HEK293 (cell line): ENCODE results near the gene CNMD.

Source experiments
- CTCF ChIA-PET: fragments of 350-600 bp; formaldehyde crosslinking; extraction: SDS; loops from one replicate; lab custom pipeline; 2021; ENCODE audit warnings: antibody characterized with exemption; lab: Yijun Ruan, JAX
- POLR2A ChIA-PET: fragments of 300-600 bp; formaldehyde crosslinking; extraction: SDS; loops from one replicate; lab custom pipeline; 2020; ENCODE audit warnings: antibody characterized with exemption, inconsistent platforms; lab: Yijun Ruan, JAX
- H3K27ac ChIP-seq: fragments of 200-500 bp; sonication (Bioruptor generic); 2 replicates; pipeline ENCODE4 v1.5.1; 2014; ENCODE audit warnings: low read depth, low read length, control low read depth, inconsistent platforms; ENCODE audit errors: extremely low read depth
- H3K36me3 ChIP-seq, 2 experiments: fragments of 200-500 bp in 1 of 2; sonication (Bioruptor generic) in 1 of 2; 1 replicate in 1 of 2; 2 replicates in 1 of 2; pipeline ENCODE4 v1.5.1; 2014 to 2017; ENCODE audit warnings: inconsistent platforms in 2 of 2, low read length in 2 of 2; ENCODE audit not compliant: control insufficient read depth in 2 of 2, insufficient read depth in 1 of 2
- H3K4me1 ChIP-seq: fragments of 200-500 bp; sonication (Bioruptor generic); 2 replicates; pipeline ENCODE4 v1.5.1; 2014; ENCODE audit warnings: mild to moderate bottlenecking, low read length, inconsistent platforms; ENCODE audit not compliant: control insufficient read depth, insufficient read depth
- H3K4me3 ChIP-seq: 2 replicates; pipeline ENCODE4 v1.5.1; 2011; ENCODE audit warnings: low read depth, mild to moderate bottlenecking, control low read depth, low read length, moderate library complexity
- H3K9me3 ChIP-seq: fragments of 200-500 bp; sonication (Bioruptor generic); 2 replicates; pipeline ENCODE4 v1.5.1; 2014; ENCODE audit warnings: low read depth, low read length, inconsistent platforms; ENCODE audit not compliant: control insufficient read depth, insufficient read depth
- GLIS2 ChIP-seq: fragments of 450-650 bp; formaldehyde crosslinking; IDR thresholded peaks from 2 replicates; pipeline ENCODE4 v1.5.1; 2016; ENCODE audit warnings: missing biosample characterization, missing genetic modification characterization
- KLF1 ChIP-seq: fragments of 450-650 bp; formaldehyde crosslinking; IDR thresholded peaks from 2 replicates; pipeline ENCODE4 v1.5.1; 2016; ENCODE audit warnings: missing biosample characterization, missing genetic modification characterization
- OVOL3 ChIP-seq: fragments of 450-650 bp; formaldehyde crosslinking; IDR thresholded peaks from 2 replicates; pipeline ENCODE4 v1.5.1; 2016; ENCODE audit warnings: missing biosample characterization, missing genetic modification characterization
- PRDM1 ChIP-seq: fragments of 450-650 bp; formaldehyde crosslinking; IDR thresholded peaks from 2 replicates; pipeline ENCODE4; 2016; ENCODE audit warnings: missing biosample characterization, missing genetic modification characterization
- ZNF146 ChIP-seq: fragments of 450-650 bp; formaldehyde crosslinking; IDR thresholded peaks from 2 replicates; pipeline ENCODE4 v1.5.1; 2016; ENCODE audit warnings: missing biosample characterization, missing genetic modification characterization
- ZNF211 ChIP-seq: fragments of 450-650 bp; formaldehyde crosslinking; IDR thresholded peaks from 2 replicates; pipeline ENCODE4 v1.5.1; 2016; ENCODE audit warnings: low read depth, missing biosample characterization, missing genetic modification characterization
- ZNF214 ChIP-seq: fragments of 450-650 bp; formaldehyde crosslinking; IDR thresholded peaks from 2 replicates; pipeline ENCODE4 v1.5.1; 2017; ENCODE audit warnings: missing biosample characterization, mild to moderate bottlenecking, missing genetic modification characterization, borderline replicate concordance
- ZNF221 ChIP-seq: fragments of 450-650 bp; formaldehyde crosslinking; IDR thresholded peaks from 2 replicates; pipeline ENCODE4 v1.5.1; 2017; ENCODE audit warnings: missing biosample characterization, missing genetic modification characterization, borderline replicate concordance
- ZNF302 ChIP-seq: fragments of 450-650 bp; formaldehyde crosslinking; IDR thresholded peaks from 2 replicates; pipeline ENCODE4 v1.5.1; 2016; ENCODE audit warnings: missing biosample characterization, missing genetic modification characterization, low read depth
- ZNF335 ChIP-seq: fragments of 450-650 bp; formaldehyde crosslinking; conservative IDR thresholded peaks from 2 replicates; pipeline ENCODE4 v1.5.1; 2016; ENCODE audit warnings: missing biosample characterization, missing genetic modification characterization
- ZNF341 ChIP-seq: fragments of 450-650 bp; formaldehyde crosslinking; IDR thresholded peaks from 2 replicates; pipeline ENCODE4; 2016; ENCODE audit warnings: low read depth, missing biosample characterization, missing genetic modification characterization
- ZNF398 ChIP-seq: fragments of 450-650 bp; formaldehyde crosslinking; IDR thresholded peaks from 2 replicates; pipeline ENCODE4 v1.5.1; 2017; ENCODE audit warnings: missing biosample characterization, missing genetic modification characterization
- ZNF518A ChIP-seq: fragments of 450-650 bp; formaldehyde crosslinking; conservative IDR thresholded peaks from 2 replicates; pipeline ENCODE4 v1.5.1; 2016; ENCODE audit warnings: low read depth, missing biosample characterization, missing genetic modification characterization
- ZSCAN30 ChIP-seq: fragments of 450-650 bp; IDR thresholded peaks from 2 replicates; pipeline ENCODE4 v1.5.1; 2018; ENCODE audit warnings: missing biosample characterization, mild to moderate bottlenecking, missing genetic modification characterization, moderate library complexity
- TF ChIP-seq, protein P1 (sequence below): fragments of 450-650 bp; formaldehyde crosslinking; IDR thresholded peaks from 2 replicates; pipeline ENCODE4 v1.5.1; 2017; ENCODE audit warnings: missing biosample characterization, missing genetic modification characterization
- TF ChIP-seq, protein P2 (sequence below): fragments of 450-650 bp; formaldehyde crosslinking; IDR thresholded peaks from 2 replicates; pipeline ENCODE4 v1.5.1; 2016; ENCODE audit warnings: missing biosample characterization, missing genetic modification characterization, borderline replicate concordance

Gene CNMD

DNA sequence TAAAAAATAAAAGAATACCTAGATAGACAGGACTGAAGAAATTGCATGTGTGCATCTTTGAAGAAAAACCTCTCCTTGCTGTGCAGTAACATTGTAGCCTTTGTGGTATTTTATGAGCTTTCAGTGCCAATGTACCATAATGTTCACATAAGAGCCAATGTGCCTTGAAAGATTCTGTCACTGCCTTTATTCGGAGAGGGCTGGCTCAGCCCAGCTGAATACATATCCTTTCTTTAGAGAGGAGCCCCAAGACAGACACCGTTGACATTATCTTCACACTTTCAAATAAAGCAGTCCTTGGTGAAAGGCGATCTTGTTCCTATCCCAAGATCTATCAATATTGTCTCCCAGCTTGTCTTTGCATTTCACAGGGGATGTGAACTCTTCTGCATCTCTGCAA, 18.5 kb upstream of the CNMD start:
- no peak overlapping the region for H3K27ac ChIP-seq
- TF ChIP-seq ZNF335 (tag by site-specific recombination) (no peak), ZNF214 (tag by site-specific recombination) (no peak), ZNF518A (tag by site-specific recombination) (no peak), KLF1 (tag by site-specific recombination) (no peak), ZNF302 (tag by site-specific recombination) (no peak), ZNF341 (tag by site-specific recombination) (no peak), GLIS2 (tag by site-specific recombination) (no peak), OVOL3 (tag by site-specific recombination) (no peak), ZNF221 (tag by site-specific recombination) (no peak), ZNF211 (tag by site-specific recombination) (no peak)
- TF ChIP-seq, protein P1, sequence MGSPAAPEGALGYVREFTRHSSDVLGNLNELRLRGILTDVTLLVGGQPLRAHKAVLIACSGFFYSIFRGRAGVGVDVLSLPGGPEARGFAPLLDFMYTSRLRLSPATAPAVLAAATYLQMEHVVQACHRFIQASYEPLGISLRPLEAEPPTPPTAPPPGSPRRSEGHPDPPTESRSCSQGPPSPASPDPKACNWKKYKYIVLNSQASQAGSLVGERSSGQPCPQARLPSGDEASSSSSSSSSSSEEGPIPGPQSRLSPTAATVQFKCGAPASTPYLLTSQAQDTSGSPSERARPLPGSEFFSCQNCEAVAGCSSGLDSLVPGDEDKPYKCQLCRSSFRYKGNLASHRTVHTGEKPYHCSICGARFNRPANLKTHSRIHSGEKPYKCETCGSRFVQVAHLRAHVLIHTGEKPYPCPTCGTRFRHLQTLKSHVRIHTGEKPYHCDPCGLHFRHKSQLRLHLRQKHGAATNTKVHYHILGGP (tag by site-specific recombination) = no peak
- TF ChIP-seq, protein P2, sequence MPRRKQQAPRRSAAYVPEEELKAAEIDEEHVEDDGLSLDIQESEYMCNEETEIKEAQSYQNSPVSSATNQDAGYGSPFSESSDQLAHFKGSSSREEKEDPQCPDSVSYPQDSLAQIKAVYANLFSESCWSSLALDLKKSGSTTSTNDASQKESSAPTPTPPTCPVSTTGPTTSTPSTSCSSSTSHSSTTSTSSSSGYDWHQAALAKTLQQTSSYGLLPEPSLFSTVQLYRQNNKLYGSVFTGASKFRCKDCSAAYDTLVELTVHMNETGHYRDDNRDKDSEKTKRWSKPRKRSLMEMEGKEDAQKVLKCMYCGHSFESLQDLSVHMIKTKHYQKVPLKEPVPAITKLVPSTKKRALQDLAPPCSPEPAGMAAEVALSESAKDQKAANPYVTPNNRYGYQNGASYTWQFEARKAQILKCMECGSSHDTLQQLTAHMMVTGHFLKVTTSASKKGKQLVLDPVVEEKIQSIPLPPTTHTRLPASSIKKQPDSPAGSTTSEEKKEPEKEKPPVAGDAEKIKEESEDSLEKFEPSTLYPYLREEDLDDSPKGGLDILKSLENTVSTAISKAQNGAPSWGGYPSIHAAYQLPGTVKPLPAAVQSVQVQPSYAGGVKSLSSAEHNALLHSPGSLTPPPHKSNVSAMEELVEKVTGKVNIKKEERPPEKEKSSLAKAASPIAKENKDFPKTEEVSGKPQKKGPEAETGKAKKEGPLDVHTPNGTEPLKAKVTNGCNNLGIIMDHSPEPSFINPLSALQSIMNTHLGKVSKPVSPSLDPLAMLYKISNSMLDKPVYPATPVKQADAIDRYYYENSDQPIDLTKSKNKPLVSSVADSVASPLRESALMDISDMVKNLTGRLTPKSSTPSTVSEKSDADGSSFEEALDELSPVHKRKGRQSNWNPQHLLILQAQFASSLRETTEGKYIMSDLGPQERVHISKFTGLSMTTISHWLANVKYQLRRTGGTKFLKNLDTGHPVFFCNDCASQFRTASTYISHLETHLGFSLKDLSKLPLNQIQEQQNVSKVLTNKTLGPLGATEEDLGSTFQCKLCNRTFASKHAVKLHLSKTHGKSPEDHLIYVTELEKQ = no peak
- no peaks in the 10 kb centered on the region for H3K36me3 ChIP-seq
- ChIA-PET CTCF (interaction anchor here (0.7 kb wide), 1 partner anchor 18 kb away, joined by 3 read pairs; no protein-coding TSS in a partner anchor), POLR2A (no interaction called here)
- no peaks in the 10 kb centered on the region for H3K4me1 ChIP-seq
- H3K4me3 ChIP-seq = no peak overlapping the region
- no peaks in the 10 kb centered on the region for H3K9me3 ChIP-seq

GRCh38 chr13:52751196-52751595, 11.6 kb upstream of the CNMD start:
- Histone ChIP-seq H3K36me3 (no peaks in the 10 kb centered on the region), H3K4me1 (no peaks in the 10 kb centered on the region)
- POLR2A ChIA-PET = no interaction called here
- TF ChIP-seq ZNF398 (no peak), ZNF214 (tag by site-specific recombination) (no peak), PRDM1 (no peak), ZSCAN30 (tag by site-specific recombination) (no peak), ZNF146 (tag by site-specific recombination) (no peak)
- TF ChIP-seq, all 188 proteins: peak for 0
- no peak overlapping the region for H3K4me3 ChIP-seq
- no peak overlapping the region for H3K27ac ChIP-seq
- no peaks in the 10 kb centered on the region for H3K9me3 ChIP-seq
- CTCF ChIA-PET = interaction anchor here (0.6 kb wide), 1 partner anchor 55 kb away, joined by 3 read pairs; no protein-coding TSS in a partner anchor
